Testis (tissue), 2 donors: Measurements from ENCODE around the gene ZNF541.

Source experiments
- CTCF ChIP-seq, 3 experiments: fragments of 450-650 bp in 2 of 3; fragments of 200-600 bp in 1 of 3; sonication (generic) in 1 of 3; IDR thresholded peaks; one replicate each; pipeline ENCODE4 v1.5.1; 2016 to 2019; ENCODE audit warnings: antibody characterized with exemption in 3 of 3, mild to moderate bottlenecking in 2 of 3, moderate library complexity in 1 of 3
- POLR2A ChIP-seq: fragments of 450-650 bp; IDR thresholded peaks from one replicate; pipeline ENCODE4 v1.6.1; 2017; ENCODE audit warnings: antibody characterized with exemption, mild to moderate bottlenecking, moderate library complexity

- TF ChIP-seq CTCF (IDR thresholded peaks at IDR 0.05) (no peak), POLR2A (no peak)
These were observed 35.5 kb downstream of the ZNF541 start for GRCh38 chr19:47537493-47537892.
